Gastroesophageal sphincter (tissue), 3 donors: ENCODE results near the gene RBM25.
A peak's percentile ranks its signal among the peaks of the same experiment; 100 is the strongest.

Experiments used
- POLR2A ChIP-seq, 2 donors: fragments of 450-650 bp; IDR thresholded peaks; one replicate each; pipeline ENCODE4 v1.6.1; 2017; ENCODE audit warnings: antibody characterized with exemption in 2 of 2, mild to moderate bottlenecking in 2 of 2, moderate library complexity in 1 of 2
- POLR2AphosphoS5 ChIP-seq: sonication (generic); formaldehyde crosslinking; IDR thresholded peaks from one replicate; pipeline ENCODE4 v1.6.1; 2017; ENCODE audit warnings: antibody characterized with exemption
- TF ChIP-seq, protein P1 (sequence below), 4 experiments: fragments of 200-600 bp in 2 of 4; fragments of 450-650 bp in 2 of 4; sonication (generic) in 1 of 4; IDR thresholded peaks; one replicate each; pipeline ENCODE4 v1.5.1; 2017 to 2019; ENCODE audit warnings: antibody characterized with exemption in 4 of 4, mild to moderate bottlenecking in 2 of 4, moderate library complexity in 2 of 4

DNA sequence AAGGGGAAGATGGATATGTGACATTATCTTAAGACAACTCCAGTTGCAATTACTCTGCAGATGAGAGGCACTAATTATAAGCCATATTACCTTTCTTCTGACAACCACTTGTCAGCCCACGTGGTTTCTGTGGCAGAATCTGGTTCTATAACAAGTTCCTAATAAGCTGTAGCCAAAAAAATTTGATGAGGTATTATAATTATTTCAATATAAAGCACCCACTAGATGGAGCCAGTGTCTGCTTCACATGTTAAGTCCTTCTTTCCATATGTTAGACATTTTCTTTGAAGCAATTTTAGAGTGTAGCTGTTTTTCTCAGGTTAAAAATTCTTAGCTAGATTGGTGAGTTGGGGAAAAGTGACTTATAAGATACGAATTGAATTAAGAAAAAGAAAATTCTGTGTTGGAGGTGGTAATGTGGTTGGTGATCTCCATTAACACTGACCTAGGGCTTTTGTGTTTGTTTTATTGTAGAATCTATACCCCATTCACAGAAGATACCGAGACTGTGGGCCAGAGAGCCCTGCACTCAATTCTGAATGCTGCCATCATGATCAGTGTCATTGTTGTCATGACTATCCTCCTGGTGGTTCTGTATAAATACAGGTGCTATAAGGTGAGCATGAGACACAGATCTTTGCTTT, 114.9 kb downstream of the RBM25 start:
- TF ChIP-seq, protein P1, sequence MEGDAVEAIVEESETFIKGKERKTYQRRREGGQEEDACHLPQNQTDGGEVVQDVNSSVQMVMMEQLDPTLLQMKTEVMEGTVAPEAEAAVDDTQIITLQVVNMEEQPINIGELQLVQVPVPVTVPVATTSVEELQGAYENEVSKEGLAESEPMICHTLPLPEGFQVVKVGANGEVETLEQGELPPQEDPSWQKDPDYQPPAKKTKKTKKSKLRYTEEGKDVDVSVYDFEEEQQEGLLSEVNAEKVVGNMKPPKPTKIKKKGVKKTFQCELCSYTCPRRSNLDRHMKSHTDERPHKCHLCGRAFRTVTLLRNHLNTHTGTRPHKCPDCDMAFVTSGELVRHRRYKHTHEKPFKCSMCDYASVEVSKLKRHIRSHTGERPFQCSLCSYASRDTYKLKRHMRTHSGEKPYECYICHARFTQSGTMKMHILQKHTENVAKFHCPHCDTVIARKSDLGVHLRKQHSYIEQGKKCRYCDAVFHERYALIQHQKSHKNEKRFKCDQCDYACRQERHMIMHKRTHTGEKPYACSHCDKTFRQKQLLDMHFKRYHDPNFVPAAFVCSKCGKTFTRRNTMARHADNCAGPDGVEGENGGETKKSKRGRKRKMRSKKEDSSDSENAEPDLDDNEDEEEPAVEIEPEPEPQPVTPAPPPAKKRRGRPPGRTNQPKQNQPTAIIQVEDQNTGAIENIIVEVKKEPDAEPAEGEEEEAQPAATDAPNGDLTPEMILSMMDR (IDR thresholded peaks at IDR 0.05) = peak; percentile 25 to 55 (median 34)
- TF ChIP-seq POLR2A (IDR thresholded peaks at IDR 0.05) = no peak
- no peak for TF ChIP-seq POLR2AphosphoS5
